HG03095 (cell line): ENCODE measurements around the gene FEM1B.

ENCODE experiments used
- ATAC-seq: cut with Tn5 transposase; IDR thresholded peaks from one replicate; pipeline ENCODE4 v1.9.1; 2021; ENCODE audit warnings: moderate library complexity; ENCODE audit not compliant: unreplicated experiment

FEM1B gene

DNA sequence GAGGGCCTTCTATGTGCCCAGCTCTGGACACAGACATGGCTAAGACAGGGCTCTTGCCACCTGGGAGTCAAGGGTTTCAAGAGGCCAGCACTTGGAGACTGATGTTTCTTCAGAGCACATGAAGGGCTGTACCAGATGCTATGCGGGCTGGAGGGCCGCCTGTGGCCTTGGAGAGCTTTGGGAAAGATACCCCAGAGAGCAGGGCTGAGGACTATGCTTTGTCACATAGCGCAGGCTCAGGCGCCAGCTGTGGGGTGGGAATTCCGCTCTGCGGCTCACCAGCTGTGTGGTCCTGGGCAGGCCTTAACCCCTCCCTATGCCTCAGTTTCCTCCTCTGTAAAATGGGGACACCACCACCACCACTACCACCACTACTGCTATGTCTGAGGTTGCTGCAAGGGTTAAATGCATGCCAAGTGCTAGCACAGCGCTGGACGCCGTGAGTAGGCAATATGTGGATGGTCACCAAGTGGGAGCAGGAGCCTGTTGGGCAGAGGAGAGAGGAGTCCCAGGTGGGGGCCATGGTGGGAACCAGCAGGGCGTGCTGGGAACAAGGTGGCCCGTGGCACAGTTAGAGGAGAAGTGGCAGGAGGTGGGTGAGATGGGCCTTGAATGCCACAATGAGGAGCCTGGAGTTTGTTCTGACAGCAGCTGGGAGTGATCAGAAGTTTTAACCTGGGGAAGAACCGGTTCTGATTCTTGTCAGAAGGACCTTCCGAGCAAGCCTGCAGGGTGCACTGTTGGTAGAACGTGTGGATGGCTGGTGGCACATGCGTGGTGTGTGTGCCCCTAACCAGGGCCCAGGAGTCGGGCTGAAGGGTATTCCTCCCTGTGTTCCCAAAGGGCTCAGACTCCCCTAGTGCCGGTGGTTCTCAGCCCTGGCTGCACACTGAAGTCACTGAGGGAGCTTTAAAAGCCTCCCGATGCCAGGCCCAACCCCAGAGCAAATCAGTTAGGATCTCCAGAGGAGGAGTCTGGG lies 41.7 kb downstream of the FEM1B start:
- ATAC-seq: no peak

DNA sequence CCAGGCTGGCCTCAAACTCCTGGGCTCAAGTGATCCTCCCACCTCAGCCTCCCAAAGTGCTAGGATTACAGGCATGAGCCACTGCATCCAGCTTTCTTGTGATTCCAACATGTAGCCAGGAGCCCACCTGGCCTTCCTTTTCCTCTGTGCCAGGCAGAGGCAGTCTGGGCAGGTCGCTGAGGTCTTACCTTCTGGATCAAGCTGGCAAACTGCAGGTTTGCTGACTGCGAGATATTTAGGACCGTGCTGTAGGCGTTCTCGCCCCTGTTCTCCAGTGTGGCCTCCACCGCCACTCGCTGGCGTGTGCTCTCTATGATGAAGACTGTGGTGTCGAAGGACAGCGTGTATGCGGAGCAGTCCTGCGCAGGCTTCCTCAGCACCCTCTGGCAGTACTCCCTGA lies 42.5 kb downstream of the FEM1B start:
- ATAC-seq: no peak

DNA sequence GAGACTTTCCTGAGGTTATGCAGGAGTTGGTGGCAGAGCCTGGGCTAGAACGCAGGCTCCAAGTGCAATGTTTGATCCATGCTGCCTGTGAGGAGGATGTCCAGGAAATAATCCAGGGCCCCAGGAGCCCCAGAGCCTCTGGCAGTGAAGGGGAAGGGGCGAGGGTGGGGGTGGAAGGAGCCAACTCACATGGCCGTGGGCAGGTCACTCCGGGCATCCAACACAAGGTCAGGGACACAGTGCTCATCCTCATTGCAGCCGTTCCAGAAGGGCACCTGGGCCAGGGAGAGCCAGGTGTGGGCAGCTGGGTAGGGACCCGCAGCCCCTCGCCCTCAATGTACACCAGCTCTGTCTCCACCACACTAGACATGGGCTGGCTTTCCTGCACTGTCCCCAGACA lies 43.7 kb downstream of the FEM1B start:
- ATAC-seq: no peak

DNA sequence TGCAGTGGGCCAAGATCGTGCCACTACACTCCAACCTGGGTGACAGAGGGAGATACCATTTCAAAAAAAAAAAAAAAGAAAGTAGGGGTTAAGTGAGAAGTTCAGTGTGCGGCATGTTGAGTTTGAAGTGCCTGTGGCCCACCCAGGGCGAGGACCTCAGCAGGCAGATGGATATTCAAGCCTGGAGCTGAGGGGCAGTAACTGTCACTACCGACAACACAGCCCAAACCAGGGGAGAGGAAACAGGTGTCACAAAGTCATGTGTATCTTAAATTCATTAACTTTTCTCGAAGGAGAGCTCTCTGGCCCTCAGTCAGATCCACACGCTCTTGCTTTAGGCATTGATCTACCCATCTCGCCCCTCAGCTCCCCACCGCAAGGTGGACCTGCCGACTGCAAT lies 45.3 kb downstream of the FEM1B start:
- no peak for ATAC-seq

DNA sequence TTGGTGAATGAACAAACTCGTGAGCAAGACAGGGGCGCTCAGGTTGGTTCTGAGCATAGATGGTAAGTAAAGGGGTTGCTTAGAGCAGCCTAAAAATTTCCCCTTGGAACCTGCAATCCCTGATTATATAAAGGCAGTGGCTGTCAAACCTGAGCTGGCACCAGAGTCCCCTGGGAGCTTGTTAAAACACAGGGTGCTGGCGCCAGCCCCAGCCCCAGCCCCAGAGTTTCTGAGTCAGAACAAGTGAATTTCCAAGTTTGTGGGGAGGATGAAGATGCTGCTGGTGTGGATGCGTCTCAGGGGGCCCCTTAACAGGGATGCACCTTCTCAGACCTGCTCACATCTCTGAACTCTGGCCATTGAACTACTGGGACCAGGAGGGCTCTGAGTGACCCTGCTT lies 48.2 kb downstream of the FEM1B start:
- no peak for ATAC-seq

DNA sequence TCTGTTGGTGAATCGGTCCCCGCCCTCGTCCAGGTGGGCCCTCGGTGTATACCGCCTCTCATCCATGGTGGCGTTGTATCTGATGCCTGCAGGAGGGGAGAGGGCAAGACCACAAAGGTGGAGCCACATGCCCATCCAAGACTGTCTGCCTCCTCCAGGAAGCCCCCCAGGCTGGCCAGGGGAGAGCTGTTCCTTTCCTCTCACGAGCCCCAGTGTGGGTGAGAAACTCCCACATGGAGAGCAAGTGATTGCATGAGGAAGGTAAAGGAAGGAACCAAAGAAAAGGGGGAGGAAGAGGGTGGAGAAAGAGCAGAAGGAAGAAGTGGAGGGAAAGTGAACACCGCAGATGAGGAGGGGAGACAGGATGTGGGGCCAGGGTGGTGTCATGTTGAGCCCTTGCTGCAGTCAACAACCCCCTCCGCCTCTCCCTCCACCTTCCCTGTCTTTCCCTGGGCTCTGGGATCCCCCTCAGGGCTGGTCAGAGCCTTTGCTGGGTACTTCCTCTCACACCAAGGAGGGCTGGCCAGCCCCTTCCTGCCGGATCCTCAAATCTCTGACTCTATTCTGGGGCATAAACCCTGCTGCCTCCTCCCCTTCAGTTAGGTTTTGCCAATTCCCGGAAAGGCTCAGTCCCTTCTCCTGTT lies 49.3 kb downstream of the FEM1B start:
- ATAC-seq: no peak

DNA sequence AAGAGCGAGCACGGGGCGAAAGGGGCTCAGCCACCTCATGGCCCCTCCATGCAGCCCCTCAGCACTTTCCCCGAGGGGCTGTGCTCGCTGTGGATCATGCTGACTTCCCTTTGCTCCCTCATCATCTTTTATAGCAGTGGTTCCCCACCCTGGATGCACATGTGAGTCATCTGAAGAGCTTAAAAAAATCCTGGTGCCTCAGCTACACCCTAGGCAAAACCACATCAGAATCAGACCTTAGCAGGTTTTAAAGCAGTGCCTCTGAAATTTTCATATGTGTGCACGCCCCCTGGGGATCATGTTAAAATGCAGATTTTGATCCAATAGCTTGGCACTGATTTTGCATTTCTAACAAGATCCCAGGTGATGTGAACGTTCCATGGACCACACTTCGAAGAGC lies 50.9 kb downstream of the FEM1B start:
- ATAC-seq: no peak

DNA sequence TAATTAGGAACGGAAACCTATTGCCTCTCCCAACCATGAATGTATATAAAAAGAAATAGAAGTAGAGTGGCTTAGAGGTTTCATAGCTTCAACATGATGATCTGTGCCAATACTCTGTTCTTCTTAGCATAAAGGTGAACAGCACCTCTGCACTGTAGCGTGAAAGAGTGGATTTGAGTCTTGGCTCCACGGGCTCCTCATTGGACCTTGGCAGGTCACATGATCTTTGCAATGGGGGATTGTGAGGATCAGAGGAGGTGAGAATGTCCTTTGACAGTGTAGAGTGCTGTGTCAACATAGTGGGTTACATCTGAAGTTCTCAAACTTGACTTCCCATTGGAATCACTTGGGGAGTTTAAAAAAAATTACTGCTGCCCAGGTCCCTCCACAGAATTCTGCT lies 51.4 kb downstream of the FEM1B start:
- ATAC-seq: no peak

DNA sequence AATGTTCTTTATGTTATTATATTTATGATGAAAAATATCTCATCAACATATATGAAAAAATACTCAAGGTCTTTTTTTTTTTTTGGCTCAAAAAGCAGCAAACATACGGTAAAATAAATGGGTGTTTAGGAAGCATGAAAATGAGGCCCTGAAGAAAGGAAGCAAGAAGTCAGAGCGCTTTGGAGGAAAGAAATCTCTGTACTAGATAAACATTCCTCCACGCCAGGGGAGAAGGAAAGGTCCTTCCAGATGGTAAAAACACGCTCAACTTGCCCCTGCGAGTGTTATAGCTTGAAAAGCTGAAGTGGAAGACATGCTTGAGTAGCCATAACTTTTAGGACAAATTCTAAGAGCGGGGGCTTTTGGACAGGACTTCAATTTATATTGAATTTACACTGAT lies 52.9 kb downstream of the FEM1B start:
- ATAC-seq: no peak

DNA sequence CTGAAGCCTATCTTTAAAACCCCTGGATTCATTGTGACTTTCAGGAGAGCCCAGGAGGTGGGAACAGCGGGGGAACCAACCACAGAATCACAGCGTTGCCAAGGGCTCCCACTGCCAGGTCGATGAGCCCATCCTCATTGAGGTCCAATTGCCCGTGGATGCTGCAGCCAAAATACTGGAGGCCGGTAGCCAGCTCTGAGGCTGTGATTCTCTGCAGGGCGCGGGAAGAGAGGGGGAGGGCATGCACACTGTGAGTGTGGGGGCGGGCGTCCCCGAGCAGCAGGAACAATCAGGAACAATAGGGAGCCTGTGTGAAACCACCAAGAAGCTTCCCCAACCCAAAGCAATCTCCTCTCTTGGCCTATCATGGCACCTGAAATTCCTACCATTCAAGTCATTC lies 53.4 kb downstream of the FEM1B start:
- no peak for ATAC-seq

DNA sequence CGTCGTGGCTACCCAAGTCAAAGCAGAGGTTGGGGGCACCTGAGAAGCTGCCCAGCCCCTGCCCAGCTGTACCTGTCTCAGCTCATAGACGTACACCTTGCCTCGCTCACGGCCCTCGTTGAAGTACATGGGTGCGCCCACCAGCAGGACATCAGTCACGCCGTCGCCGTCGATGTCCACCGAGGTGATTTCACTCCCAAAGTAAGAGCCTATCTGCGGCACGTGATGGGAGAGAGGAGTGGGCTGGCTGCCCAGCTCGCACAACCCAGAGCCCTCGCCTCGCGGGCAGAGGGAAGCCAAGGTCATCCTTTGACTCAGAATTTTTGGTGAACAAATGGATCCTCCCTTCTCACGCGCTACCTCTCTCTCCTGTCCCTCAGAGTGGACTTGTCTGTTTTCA lies 54.7 kb downstream of the FEM1B start:
- ATAC-seq: no peak

DNA sequence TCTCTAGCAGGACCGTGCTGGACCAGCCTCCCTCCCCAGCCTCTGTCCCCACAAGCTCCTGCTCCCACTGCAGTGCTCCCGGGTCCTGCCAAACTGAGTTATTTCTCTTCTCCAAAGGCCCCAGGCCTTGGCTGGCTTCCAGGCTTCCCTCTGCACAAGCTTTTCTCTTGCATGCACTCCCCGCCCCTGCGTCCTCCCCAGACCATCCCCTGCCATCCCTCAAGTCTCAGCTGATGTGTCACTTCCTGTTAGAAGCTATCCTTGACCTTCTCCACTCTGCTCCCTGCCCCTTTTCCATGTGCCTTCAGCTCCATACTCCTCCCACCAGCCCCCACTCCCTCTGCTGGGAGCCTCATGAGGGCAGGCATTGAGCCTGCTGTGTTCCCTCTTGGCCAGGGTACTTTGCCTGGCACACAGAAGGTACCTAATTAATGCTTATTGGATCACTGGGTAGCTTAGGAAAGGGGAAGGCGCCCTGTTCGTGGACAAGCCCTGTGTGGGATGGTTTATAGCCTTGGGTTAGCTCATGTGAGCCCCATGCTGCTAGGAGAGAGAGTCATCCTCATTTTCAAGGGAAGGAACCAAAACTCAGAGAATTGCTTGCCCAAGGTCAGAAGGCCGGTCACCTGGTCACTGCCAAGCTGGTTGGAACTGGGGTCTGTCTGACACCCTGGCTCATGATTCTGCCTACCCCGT lies 56.4 kb downstream of the FEM1B start:
- ATAC-seq: no peak

DNA sequence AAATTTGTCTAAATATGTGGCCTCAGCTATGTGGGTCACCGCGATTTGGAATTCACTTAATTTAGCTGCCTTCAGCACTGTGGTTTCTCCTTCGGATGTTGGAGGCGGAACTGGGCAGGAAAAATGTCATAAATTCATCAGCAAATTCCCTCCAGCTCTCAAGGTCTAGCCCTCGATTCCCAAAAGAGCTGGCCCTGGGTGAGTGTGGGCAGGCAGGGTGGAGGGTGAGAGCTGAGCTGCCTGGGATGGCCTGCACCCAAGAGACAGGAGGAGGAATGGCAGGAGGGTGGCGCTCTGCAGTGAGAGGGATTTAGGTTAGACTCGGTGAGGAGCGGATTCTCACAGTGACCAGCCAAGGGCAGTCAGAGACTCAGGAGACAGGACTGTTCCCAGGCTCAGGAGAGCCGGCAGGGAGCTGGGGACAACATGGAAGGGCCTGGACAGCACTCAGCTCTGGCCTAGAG lies 57.1 kb downstream of the FEM1B start:
- ATAC-seq: no peak

DNA sequence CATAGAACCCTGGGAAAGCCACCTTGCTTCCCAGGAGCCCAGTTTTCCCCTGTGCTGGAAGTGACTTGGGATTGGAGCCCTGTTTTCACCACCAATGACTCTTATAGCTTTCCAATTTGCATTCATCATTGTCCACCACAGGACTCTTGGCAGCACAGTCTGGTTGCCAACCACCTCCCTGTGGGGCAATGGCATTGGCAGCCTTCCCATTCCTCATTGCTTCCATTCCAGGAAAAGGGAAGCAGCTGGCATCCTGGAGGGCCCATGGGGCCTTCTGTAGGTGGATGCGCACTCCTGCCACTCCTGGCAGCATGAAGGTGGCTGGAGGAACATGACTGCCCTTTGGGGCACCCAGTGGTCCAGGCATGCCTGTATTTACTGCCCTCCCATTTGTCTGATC lies 57.7 kb downstream of the FEM1B start:
- no peak for ATAC-seq

DNA sequence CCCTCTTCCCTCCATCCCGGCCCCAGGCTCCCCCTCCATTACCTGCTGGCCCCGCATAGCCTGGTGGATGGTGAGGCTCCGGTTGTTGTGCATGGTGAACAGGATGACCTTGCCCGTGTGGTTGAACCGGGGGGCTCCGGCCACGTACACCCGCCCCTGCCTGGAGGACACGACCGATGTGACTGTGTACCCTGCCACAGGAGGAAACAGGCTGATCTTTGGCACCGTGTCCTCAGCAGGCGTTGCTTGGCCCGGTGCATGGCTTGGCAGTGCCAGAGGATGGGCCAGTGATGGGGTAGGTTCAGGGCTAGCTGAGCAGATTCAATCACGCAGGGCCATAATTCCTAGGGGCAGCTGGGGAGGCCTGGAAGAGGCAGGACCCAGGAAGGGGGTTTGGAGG lies 58.1 kb downstream of the FEM1B start:
- no peak for ATAC-seq

DNA sequence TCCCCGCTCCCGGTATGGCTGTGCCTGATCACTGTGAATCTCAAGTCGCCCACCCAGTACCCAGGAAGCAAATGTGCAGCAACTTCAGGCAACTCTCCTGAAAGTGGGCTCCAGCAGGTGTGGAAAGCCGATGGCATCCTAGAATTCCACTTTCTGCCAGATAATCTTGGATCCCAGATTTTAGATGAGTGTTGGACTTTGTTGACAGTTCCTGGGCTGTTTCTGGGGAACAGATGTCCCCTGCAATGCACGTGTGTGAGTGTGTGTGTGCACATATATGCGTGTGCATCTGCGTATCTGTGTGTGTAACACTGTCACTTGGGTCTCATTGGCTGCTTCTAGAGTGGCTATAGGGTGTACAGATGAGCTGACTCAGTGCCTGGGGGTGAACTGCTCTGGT lies 59.0 kb downstream of the FEM1B start:
- no peak for ATAC-seq

DNA sequence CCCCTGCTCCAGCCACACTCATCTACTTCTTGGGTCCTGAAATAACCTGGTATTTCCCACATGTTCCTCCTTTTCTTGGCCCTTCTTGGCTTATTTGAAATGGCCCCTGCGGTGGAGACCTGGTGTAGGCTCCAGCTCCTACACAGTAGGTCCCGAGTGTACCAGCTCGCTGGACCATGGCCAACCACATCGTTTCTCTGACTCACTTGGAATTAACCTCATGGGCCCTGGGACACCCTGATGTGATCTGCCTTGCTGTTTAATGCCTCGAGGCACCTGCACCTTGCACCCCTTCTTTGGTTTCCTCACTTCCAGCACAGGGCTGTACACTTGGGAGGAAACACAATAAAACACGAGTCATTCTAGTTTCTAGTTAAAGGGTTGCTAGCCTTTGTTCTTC lies 60.3 kb downstream of the FEM1B start:
- ATAC-seq: no peak

DNA sequence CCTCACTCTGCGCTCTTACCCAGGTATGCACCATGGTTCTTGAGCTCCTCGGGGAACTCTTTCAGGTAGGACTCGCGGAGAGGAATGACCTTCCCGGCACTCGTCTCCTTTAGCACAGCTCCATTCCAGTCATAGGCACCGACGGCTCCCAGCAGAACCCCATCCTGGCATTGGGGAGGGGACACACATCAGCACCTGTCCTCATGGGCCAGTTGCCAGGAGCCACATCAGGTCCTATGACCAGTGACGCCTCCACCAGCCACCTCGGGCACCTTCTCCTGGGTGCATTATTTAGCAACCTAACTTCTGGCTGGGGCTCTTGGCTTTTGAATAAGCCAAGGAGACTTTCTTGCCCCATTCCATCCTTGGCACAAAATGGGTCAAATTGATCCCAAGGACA lies 61.9 kb downstream of the FEM1B start:
- no peak for ATAC-seq

DNA sequence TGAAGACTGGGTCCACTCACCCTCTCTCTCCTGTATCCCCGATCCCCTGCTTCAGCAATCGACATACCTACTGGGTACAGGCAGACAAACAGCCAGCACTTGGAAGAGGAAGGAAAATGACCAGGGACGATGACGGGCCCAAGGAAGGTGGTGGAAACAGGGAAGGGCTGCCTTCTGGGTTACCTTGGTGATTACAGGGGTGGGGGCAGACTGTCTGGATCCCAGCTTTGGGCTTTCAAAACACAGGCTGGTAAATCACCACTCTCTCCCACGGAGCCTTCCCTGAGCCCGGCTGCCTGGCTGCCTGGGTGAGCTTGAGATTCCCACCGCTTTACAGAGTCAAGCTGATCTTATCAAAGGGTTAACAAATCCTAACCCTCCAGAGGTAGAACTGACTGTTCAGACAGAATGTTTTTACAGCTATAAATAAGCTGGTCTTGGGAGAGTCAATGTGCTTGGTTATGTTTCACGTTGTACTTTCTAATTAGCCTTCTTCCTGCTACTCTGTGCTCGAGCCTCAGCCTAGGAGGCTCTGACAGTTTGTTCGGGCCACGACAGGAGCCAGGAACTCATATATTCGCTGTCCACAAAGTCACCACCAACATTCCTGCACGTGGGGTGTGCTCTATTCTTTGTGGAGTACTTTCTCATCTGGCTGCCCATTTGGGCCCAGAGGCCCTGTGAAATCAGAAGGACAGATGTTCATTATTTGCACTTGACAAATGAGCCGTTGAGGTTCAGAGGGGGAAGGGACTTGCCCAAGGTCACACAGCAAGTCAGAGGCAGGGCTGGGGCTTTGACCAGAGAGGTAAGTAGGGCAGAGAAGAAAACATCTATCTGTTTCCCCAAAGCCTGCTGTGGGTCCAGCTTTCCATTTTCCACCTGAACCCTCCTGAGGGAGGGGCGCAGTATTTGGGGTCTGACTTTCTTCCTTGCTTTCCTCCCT lies 63.5 kb downstream of the FEM1B start:
- ATAC-seq: no peak
